Thyroid gland (tissue), 4 donors: Measurements from ENCODE around the gene COX6A2.

Source experiments
- POLR2A ChIP-seq, 2 donors: fragments of 450-650 bp; IDR thresholded peaks; one replicate each; pipeline ENCODE4 v1.6.1; 2017; ENCODE audit warnings: antibody characterized with exemption in 2 of 2, mild to moderate bottlenecking in 2 of 2, moderate library complexity in 1 of 2
- TF ChIP-seq, protein P1 (sequence below), 6 experiments: fragments of 200-600 bp in 3 of 6; fragments of 450-650 bp in 3 of 6; sonication (generic) in 3 of 6; IDR thresholded peaks; one replicate each; pipeline ENCODE4 v1.5.1; 2016 to 2019; ENCODE audit warnings: antibody characterized with exemption in 6 of 6, mild to moderate bottlenecking in 2 of 6, inconsistent platforms in 1 of 6, moderate library complexity in 1 of 6

- TF ChIP-seq, protein P1, sequence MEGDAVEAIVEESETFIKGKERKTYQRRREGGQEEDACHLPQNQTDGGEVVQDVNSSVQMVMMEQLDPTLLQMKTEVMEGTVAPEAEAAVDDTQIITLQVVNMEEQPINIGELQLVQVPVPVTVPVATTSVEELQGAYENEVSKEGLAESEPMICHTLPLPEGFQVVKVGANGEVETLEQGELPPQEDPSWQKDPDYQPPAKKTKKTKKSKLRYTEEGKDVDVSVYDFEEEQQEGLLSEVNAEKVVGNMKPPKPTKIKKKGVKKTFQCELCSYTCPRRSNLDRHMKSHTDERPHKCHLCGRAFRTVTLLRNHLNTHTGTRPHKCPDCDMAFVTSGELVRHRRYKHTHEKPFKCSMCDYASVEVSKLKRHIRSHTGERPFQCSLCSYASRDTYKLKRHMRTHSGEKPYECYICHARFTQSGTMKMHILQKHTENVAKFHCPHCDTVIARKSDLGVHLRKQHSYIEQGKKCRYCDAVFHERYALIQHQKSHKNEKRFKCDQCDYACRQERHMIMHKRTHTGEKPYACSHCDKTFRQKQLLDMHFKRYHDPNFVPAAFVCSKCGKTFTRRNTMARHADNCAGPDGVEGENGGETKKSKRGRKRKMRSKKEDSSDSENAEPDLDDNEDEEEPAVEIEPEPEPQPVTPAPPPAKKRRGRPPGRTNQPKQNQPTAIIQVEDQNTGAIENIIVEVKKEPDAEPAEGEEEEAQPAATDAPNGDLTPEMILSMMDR (IDR thresholded peaks at IDR 0.05): no peak
- no peak for TF ChIP-seq POLR2A (IDR thresholded peaks at IDR 0.05)
Measured at GRCh38 chr16:31421587-31421986, 6.6 kb downstream of the COX6A2 start.
